Measurements from ENCODE around the gene AGBL4. TPM values are rescaled to one million over a fixed set of nuclear protein-coding genes. Genes with fewer than 3 reads are reported as not detected.

The AGBL4 gene
- 1 to 10 TPM in 2 of 7 donors, under 1 TPM in 5; 0.20 to 1.8 (median 0.34) TPM for total RNA-seq
- under 1 TPM in 2 of 3 donors, not detected in 1; 0.05 to 0.16 TPM for polyA plus RNA-seq
- long read RNA-seq, donor 1 = 0 reads
- long read RNA-seq, donor 2 = 0 reads

GRCh38 chr1:50023292-50024159 is at the start of gene AGBL4:
TSS of gene AGBL4 (minus strand) at chr1:50023954.
- DNase-seq = peak; percentile 81
- Histone ChIP-seq H3K9me3 (no peaks in the 10 kb centered on the region), H3K27ac (no peak within 1 kb of the TSS), H3K27me3 (replicated peaks in 1 of 7) (peaks cover 0 to 33% (median 6%) of the 10 kb centered on the region in 7 donors), H3K4me1 (peaks cover 0 to 17% (median 2%) of the 10 kb centered on the region in 6 donors), H3K4me3 (peak within 1 kb of the TSS; percentile 22 to 63 (median 38)), H3K36me3 (no peaks in the 10 kb centered on the region)
- intact Hi-C loops (cut with DNase I; ENCODE audit: low total_unique reads) = no loop called here
- 11 to 41% (median 13%) methylated on average over 16 to 56 of the region's 56 CpGs for WGBS, 5 donors
- TF ChIP-seq POLR2AphosphoS5 (IDR thresholded peaks at IDR 0.05) = no peak
- TF ChIP-seq, protein P1, sequence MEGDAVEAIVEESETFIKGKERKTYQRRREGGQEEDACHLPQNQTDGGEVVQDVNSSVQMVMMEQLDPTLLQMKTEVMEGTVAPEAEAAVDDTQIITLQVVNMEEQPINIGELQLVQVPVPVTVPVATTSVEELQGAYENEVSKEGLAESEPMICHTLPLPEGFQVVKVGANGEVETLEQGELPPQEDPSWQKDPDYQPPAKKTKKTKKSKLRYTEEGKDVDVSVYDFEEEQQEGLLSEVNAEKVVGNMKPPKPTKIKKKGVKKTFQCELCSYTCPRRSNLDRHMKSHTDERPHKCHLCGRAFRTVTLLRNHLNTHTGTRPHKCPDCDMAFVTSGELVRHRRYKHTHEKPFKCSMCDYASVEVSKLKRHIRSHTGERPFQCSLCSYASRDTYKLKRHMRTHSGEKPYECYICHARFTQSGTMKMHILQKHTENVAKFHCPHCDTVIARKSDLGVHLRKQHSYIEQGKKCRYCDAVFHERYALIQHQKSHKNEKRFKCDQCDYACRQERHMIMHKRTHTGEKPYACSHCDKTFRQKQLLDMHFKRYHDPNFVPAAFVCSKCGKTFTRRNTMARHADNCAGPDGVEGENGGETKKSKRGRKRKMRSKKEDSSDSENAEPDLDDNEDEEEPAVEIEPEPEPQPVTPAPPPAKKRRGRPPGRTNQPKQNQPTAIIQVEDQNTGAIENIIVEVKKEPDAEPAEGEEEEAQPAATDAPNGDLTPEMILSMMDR (IDR thresholded peaks at IDR 0.05 in 8 of 11, conservative IDR thresholded peaks at IDR 0.05 in 3 of 11) = no peak
- no peak for TF ChIP-seq POLR2A (IDR thresholded peaks at IDR 0.05)

GRCh38 chr1:50066806-50067205 is 43.1 kb upstream of the AGBL4 start:
- Histone ChIP-seq H3K9me3 (no peaks in the 10 kb centered on the region), H3K36me3 (no peaks in the 10 kb centered on the region), H3K27me3 (replicated peaks in 1 of 7) (no peaks in the 10 kb centered on the region), H3K27ac (no peak overlapping the region), H3K4me3 (no peak overlapping the region), H3K4me1 (no peaks in the 10 kb centered on the region)
- DNase-seq = no peak
- 50 to 88% (median 77%) methylated on average over 1 of the region's 1 CpG for WGBS, 5 donors
- TF ChIP-seq POLR2AphosphoS5 (IDR thresholded peaks at IDR 0.05) (no peak), POLR2A (IDR thresholded peaks at IDR 0.05) (no peak)
- TF ChIP-seq, protein P1 (IDR thresholded peaks at IDR 0.05 in 8 of 11, conservative IDR thresholded peaks at IDR 0.05 in 3 of 11) = no peak
- intact Hi-C loops (cut with DNase I; ENCODE audit: low total_unique reads) = no loop called here

GRCh38 chr1:50060279-50060678 is 36.5 kb upstream of the AGBL4 start:
- Histone ChIP-seq H3K4me3 (no peak overlapping the region), H3K27ac (no peak overlapping the region), H3K27me3 (replicated peaks in 1 of 7) (no peaks in the 10 kb centered on the region), H3K4me1 (no peaks in the 10 kb centered on the region), H3K36me3 (no peaks in the 10 kb centered on the region), H3K9me3 (no peaks in the 10 kb centered on the region)
- intact Hi-C loops (cut with DNase I; ENCODE audit: low total_unique reads) = no loop called here
- DNase-seq = no peak
- TF ChIP-seq POLR2AphosphoS5 (IDR thresholded peaks at IDR 0.05) (no peak), POLR2A (IDR thresholded peaks at IDR 0.05) (no peak)
- TF ChIP-seq, protein P1 (IDR thresholded peaks at IDR 0.05 in 8 of 11, conservative IDR thresholded peaks at IDR 0.05 in 3 of 11) = no peak
- WGBS, 5 donors = 68 to 84% (median 76%) methylated on average over 3 of the region's 3 CpGs

DNA sequence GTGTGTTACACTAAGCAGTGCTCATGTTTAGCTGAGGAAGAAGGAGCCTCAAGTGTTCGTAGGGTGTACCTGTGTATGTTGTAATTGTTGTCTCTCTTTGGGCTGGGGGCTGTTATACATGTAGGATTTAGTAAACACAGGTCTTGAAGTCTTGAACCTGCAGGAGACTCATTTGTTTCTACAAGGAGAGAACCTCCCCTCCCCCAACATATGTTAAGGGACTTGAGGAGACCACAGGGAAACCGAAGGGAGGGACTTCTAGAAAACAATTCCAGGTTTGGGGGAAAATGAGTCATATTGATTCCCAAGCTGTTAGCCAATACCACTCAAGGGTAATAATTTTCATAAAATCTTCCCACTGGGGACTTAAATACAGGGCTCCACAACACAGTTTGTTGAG is 25.0 kb upstream of the AGBL4 start:
- H3K4me1 ChIP-seq = peaks cover 0 to 7% (median 3%) of the 10 kb centered on the region in 6 donors
- no peaks in the 10 kb centered on the region for H3K36me3 ChIP-seq
- 53 to 75% (median 63%) methylated on average over 2 of the region's 2 CpGs for WGBS, 5 donors
- H3K4me3 ChIP-seq = no peak overlapping the region
- TF ChIP-seq POLR2AphosphoS5 (IDR thresholded peaks at IDR 0.05) = no peak
- TF ChIP-seq, protein P1 (IDR thresholded peaks at IDR 0.05 in 8 of 11, conservative IDR thresholded peaks at IDR 0.05 in 3 of 11) = no peak
- TF ChIP-seq POLR2A (IDR thresholded peaks at IDR 0.05) = no peak
- H3K27ac ChIP-seq = no peak overlapping the region
- DNase-seq = no peak
- intact Hi-C loops (cut with DNase I; ENCODE audit: low total_unique reads) = no loop called here
- H3K27me3 ChIP-seq (replicated peaks in 1 of 7) = peaks cover 0 to 55% (median 22%) of the 10 kb centered on the region in 7 donors
- H3K9me3 ChIP-seq = no peaks in the 10 kb centered on the region
